Keratinocyte (primary cell): ENCODE data around the gene STK4. TPM values are rescaled to one million over a fixed set of nuclear protein-coding genes. Genes with fewer than 3 reads are reported as not detected.

Source experiments
- DNase-seq: peaks from one replicate; pipeline ENCODE4 v3.0.0-alpha.2; 2011; ENCODE audit warnings: low read depth, missing footprints, low spot score
- FAIRE-seq: peaks from 2 replicates; lab custom pipeline; 2011; peaks lifted over from hg19 to GRCh38; lab: Jason Lieb, UNC
- H2AFZ ChIP-seq: 2 replicates; pipeline ENCODE4 v1.6.0; 2012; ENCODE audit warnings: low read length, control low read depth, inconsistent platforms; ENCODE audit not compliant: control insufficient read depth
- H3K27ac ChIP-seq: 2 replicates; pipeline ENCODE4 v1.5.1; 2011; ENCODE audit warnings: low read length; ENCODE audit not compliant: control insufficient read depth, insufficient read depth
- H3K27me3 ChIP-seq: 3 replicates; pipeline ENCODE4 v1.6.0; 2011; ENCODE audit warnings: low read length; ENCODE audit not compliant: control insufficient read depth, insufficient read depth; ENCODE audit errors: extremely low read depth
- H3K36me3 ChIP-seq, 2 experiments: 2 replicates in 1 of 2; 3 replicates in 1 of 2; pipeline ENCODE4 v1.5.1; 2011; ENCODE audit warnings: low read length in 2 of 2, mild to moderate bottlenecking in 1 of 2; ENCODE audit not compliant: control insufficient read depth in 2 of 2, insufficient read depth in 2 of 2; ENCODE audit errors: extremely low read depth in 1 of 2
- H3K4me1 ChIP-seq: 3 replicates; pipeline ENCODE4 v1.5.1; 2011; ENCODE audit warnings: low read length; ENCODE audit not compliant: control insufficient read depth, insufficient read depth; ENCODE audit errors: extremely low read depth
- H3K4me2 ChIP-seq: 3 replicates; pipeline ENCODE4 v1.6.0; 2011; ENCODE audit warnings: low read depth, low read length; ENCODE audit not compliant: control insufficient read depth, insufficient read depth; ENCODE audit errors: extremely low read depth
- H3K4me3 ChIP-seq, 3 experiments: fragments of 200-600 bp in 1 of 3; sonication (generic) in 1 of 3; 2 replicates in 2 of 3; 3 replicates in 1 of 3; pipeline ENCODE4 v1.5.1; 2011 to 2016; ENCODE audit warnings: low read length in 3 of 3, mild to moderate bottlenecking in 3 of 3, control low read depth in 2 of 3, inconsistent platforms in 1 of 3, low read depth in 1 of 3, mixed read lengths in 1 of 3, mixed run types in 1 of 3, moderate library complexity in 1 of 3; ENCODE audit not compliant: control insufficient read depth in 2 of 3, insufficient read depth in 2 of 3; ENCODE audit errors: extremely low read depth in 1 of 3
- H3K79me2 ChIP-seq: 2 replicates; pipeline ENCODE4 v1.6.0; 2012; ENCODE audit warnings: low read length; ENCODE audit not compliant: control insufficient read depth, insufficient read depth
- H3K9ac ChIP-seq: 3 replicates; pipeline ENCODE4 v1.6.0; 2011; ENCODE audit warnings: low read length; ENCODE audit not compliant: control insufficient read depth, insufficient read depth; ENCODE audit errors: extremely low read depth
- H3K9me1 ChIP-seq: 3 replicates; pipeline ENCODE4 v1.6.0; 2011; ENCODE audit warnings: low read length; ENCODE audit not compliant: control insufficient read depth, insufficient read depth; ENCODE audit errors: extremely low read depth
- H3K9me3 ChIP-seq: 2 replicates; pipeline ENCODE4 v1.5.1; 2012; ENCODE audit warnings: low read depth, low read length; ENCODE audit not compliant: control insufficient read depth
- H4K20me1 ChIP-seq: 3 replicates; pipeline ENCODE4 v1.6.0; 2011; ENCODE audit warnings: low read length; ENCODE audit not compliant: control insufficient read depth, insufficient read depth; ENCODE audit errors: extremely low read depth
- EZH2 ChIP-seq: IDR thresholded peaks from one replicate; pipeline ENCODE4 v1.6.1; 2012; ENCODE audit warnings: inconsistent platforms, mild to moderate bottlenecking, low read length, moderate library complexity
- dilution Hi-C: fragments of 300-500 bp; cut with MboI; formaldehyde crosslinking; loops from one replicate; pipeline ENCODE4 v1.7.0; 2020; ENCODE audit warnings: low sequenced_read_pairs; ENCODE audit not compliant: extremely low pct_ligation_motif_present
- polyA plus RNA-seq, 5 experiments: library from polyadenylated mRNA; depleted of rRNA in 3 of 5; stranded (reverse) in 3 of 5; stranded (forward) in 1 of 5; unstranded in 1 of 5; fragments of >200 nt; gene quantifications; 1 replicate in 1 of 5; 2 replicates in 3 of 5; 3 replicates in 1 of 5; pipeline versions ENCODE4 v1.2.1 to v1.2.3, GENCODE V29; 2011 to 2012; ENCODE audit warnings: missing spikeins in 2 of 5, low read depth in 1 of 5, low replicate concordance in 1 of 5
- TF ChIP-seq, protein P1 (sequence below), 3 experiments: IDR thresholded peaks in 1 of 3; conservative IDR thresholded peaks in 1 of 3; optimal IDR thresholded peaks in 1 of 3; 2 replicates in 2 of 3; 3 replicates in 1 of 3; pipeline versions ENCODE3 to v1.5.1; 2011; ENCODE audit warnings: low read length in 3 of 3, mild to moderate bottlenecking in 3 of 3, moderate library complexity in 2 of 3, control low read depth in 1 of 3, inconsistent platforms in 1 of 3; ENCODE audit not compliant: insufficient read depth in 2 of 3; ENCODE audit errors: extremely low read depth in 1 of 3

Gene STK4
- polyA plus RNA-seq, 1 donor (not counting 4 experiments of a cell fraction or from before 2014, with no cell fraction given) = 30.5 TPM

DNA sequence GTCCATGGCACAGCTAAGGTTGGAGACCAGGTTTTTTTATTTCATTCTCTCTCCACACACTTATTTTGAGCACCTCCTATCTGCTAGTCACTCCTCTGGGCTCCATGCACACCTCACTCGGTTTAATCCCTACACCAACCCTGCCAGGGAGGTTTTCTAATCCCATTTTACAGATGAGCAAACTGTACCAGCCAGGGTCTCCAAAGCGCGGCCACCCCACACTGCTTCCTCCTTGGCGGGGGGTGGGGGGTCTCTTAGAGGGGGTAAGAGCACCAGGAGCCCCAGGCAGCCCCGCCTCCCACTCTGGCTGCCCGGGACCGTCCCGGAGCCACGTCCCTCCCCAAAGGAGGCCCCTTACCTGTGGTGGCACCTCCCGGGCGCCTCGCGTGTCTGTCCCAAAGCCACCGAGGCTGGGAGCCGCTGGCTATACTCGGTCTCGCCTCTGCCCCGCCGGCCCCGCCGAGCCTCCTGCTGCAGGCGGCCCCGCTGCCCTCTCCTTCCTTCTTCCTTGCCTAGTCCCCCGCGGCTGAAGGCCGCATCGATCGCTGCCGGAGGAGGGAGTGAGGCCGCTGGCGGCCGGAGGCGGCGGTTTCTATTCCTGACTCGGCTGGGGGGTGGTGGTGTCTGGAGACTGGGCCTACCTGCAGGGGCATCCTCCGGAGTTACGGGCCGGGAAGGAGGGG is 134.4 kb downstream of the STK4 start, which contains the start of gene KCNS1:
Gene KCNS1 (minus strand): TSS at position 565 of the 683 bp plus-strand sequence. CDS start 1,891 bp downstream, outside the sequence.
- Histone ChIP-seq H3K4me2 (peak within 1 kb of the TSS; percentile 76), H3K4me1 (peaks cover 25% of the 10 kb centered on the region), H3K79me2 (no peaks in the 10 kb centered on the region), H3K4me3 (peak within 1 kb of the TSS; percentile 12 to 43 (median 30)), H3K27me3 (no peaks in the 10 kb centered on the region), H3K36me3 (no peaks in the 10 kb centered on the region), H3K9me1 (no peaks in the 10 kb centered on the region), H3K9me3 (no peaks in the 10 kb centered on the region), H3K9ac (peak within 1 kb of the TSS; percentile 64), H4K20me1 (no peaks in the 10 kb centered on the region), H2AFZ (peak within 1 kb of the TSS; percentile 92), H3K27ac (no peak within 1 kb of the TSS)
- dilution Hi-C loops = no loop called here
- no peak for TF ChIP-seq EZH2
- TF ChIP-seq, protein P1, sequence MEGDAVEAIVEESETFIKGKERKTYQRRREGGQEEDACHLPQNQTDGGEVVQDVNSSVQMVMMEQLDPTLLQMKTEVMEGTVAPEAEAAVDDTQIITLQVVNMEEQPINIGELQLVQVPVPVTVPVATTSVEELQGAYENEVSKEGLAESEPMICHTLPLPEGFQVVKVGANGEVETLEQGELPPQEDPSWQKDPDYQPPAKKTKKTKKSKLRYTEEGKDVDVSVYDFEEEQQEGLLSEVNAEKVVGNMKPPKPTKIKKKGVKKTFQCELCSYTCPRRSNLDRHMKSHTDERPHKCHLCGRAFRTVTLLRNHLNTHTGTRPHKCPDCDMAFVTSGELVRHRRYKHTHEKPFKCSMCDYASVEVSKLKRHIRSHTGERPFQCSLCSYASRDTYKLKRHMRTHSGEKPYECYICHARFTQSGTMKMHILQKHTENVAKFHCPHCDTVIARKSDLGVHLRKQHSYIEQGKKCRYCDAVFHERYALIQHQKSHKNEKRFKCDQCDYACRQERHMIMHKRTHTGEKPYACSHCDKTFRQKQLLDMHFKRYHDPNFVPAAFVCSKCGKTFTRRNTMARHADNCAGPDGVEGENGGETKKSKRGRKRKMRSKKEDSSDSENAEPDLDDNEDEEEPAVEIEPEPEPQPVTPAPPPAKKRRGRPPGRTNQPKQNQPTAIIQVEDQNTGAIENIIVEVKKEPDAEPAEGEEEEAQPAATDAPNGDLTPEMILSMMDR (optimal IDR thresholded peaks at IDR 0.05 in 1 of 3, IDR thresholded peaks at IDR 0.05 in 1 of 3, conservative IDR thresholded peaks at IDR 0.05 in 1 of 3; ENCODE audit: extremely low read depth in 1 of 3, insufficient read depth in 2 of 3, low read length in 3 of 3) = peak in 1 of 3 experiments; percentile 13
- DNase-seq (no peak), FAIRE-seq (no peak)

DNA sequence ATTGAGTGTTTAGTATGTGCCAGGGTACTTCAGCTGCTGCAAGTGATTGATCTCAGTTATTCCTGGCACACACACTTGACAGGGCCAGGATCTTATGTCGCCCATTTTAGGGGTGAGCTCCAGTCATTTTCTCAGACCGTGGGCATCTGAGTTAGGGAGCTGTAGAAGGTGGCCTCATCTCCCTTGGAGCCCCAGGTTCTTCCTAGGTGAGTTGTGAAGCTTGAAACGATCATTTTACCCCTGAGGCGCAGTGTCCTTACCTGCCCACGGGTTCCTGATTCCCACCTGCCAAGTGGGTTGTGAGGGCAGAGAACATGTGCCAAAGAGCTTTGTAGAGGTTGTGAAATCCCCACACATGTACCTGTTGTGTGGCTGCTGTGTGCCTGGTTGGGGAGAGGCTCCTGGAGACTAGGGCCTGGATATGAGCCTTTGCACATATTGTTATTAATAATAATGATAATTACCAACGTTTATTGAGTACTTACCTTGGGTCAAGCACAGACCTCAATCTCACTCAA is 135.1 kb downstream of the STK4 start:
- no peaks in the 10 kb centered on the region for H4K20me1 ChIP-seq
- no peak for FAIRE-seq
- no peaks in the 10 kb centered on the region for H3K27me3 ChIP-seq
- dilution Hi-C loops = no loop called here
- no peaks in the 10 kb centered on the region for H3K36me3 ChIP-seq
- H3K9me1 ChIP-seq = no peaks in the 10 kb centered on the region
- no peaks in the 10 kb centered on the region for H3K9me3 ChIP-seq
- no peak overlapping the region for H3K27ac ChIP-seq
- DNase-seq = no peak
- H3K4me3 ChIP-seq = peak overlapping the region in 2 of 3 experiments; percentile 30 to 43
- H3K9ac ChIP-seq = peak overlapping the region; percentile 64
- H3K4me2 ChIP-seq = peak overlapping the region; percentile 76
- H3K79me2 ChIP-seq = no peaks in the 10 kb centered on the region
- H2AFZ ChIP-seq = peak overlapping the region; percentile 92
- TF ChIP-seq, protein P1 (optimal IDR thresholded peaks at IDR 0.05 in 1 of 3, IDR thresholded peaks at IDR 0.05 in 1 of 3, conservative IDR thresholded peaks at IDR 0.05 in 1 of 3; ENCODE audit: extremely low read depth in 1 of 3, insufficient read depth in 2 of 3, low read length in 3 of 3) = no peak
- TF ChIP-seq EZH2 = no peak
- H3K4me1 ChIP-seq = peaks cover 29% of the 10 kb centered on the region
